Measurements from ENCODE around the gene LRRTM4.
"Not testable (repeated sequence)": the region's sequence is repeated elsewhere in the genome, so short reads cannot be mapped to it uniquely, and the experiment has no call there.

Gene LRRTM4

DNA sequence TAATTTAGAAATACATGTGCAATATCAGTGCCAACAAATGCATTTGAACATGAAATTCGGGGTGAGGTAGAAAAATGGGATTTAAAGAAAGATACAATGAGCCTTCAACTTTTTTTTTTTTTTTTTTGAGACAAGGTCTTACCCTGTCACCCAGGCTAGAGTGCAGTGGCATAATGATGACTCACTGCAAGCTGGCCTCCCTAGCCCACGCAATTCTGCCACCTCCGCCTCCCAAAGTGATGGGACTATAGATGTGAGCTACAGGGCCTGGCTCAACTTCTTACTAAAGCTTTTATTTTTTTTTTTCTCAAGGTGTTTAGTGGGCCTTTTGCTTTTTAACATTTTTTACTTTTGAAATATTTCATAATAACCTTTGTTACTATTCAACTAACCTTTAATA, 365.6 kb downstream of the LRRTM4 start:
- no peak for DNase-seq

DNA sequence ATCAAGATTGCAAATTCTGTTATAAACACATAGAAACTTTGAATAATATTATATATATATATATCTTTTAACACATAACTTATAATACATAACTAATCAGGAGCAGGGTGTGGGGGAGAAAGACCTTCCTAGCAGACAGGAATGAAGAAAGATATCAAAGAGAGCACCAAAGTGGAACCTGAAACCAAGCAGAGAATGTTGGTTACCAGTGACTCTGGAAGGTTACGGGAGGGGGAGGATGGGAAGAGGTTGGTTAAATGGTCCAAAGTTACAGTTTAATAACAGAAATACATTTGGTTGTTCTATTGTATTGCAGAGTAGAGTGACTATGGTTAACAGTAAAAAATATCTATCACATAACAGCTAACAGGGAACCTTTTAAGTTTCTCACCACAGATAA, 366.7 kb downstream of the LRRTM4 start:
- DNase-seq = no peak

DNA sequence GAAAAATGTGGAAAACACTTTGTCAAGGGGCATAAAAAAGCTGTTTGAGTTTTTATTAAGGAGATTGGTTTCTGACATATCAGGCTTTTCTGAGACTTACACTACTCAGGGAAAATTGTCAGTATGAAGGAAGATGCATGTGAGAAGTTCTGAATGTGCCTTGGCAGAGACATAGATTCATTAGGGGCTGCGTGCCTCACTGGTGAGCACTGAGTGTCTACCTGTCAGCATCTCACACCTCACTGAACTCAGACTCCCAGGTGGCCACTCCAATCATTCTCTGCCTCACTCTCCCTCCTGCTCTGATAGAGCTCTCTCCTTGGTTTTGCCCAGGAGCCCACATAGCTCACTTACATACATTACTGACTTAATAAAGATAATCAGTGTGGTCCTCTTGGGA, 372.6 kb downstream of the LRRTM4 start:
- DNase-seq = no peak

DNA sequence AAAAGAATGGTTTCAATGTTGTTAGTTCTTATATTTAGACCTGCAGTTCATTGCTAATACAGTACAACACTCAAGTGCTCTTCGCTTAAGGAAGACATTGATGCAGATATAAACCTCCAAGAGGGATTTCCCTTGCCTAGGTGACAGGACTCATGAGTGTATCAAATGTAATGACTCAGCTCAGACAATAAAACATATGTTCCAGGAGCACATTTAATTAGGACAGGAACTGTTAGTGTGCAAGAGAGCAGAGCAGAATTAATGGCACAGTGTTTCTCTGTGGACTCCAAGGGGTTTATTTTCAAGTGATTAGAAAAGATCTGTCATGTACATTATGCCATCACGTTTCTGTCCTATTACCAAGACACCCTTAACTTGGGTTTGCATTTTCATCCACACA, 375.0 kb downstream of the LRRTM4 start:
- no peak for DNase-seq

DNA sequence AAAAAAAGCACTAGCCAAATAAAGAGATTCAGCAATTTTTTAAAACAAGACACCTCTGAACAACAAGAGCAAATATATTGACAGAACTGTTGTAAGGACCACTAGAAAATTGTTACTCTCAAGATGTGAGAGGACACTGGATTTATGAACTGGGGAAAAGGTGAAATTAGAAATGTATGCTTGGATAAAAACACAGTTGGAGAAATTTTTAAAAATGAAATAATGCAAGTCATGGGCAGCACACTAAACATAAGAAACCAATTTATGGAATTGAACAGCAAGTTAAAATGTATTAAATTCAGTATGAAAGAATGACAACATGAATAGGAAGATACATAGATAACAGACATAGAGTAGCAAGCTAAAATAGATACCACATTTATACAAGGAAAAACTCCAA, 377.4 kb downstream of the LRRTM4 start:
- no peak for DNase-seq

DNA sequence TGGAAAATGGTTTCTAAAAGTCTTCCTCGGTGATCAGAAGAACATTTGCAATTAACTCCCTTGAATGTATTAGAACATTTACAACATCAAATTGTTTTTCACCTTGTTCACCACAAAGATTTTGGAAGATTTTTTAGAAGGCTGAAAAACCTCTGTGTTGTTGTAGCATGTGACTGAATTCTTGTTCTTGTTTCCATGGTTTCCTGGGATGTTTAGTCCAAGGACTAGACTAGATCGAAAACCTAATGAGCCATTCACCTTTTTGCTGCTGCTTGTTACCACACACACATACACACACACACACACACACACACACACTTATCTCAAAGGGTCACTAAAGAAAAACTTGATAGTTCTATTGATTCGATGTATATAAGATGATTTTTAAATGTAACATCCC, 380.0 kb downstream of the LRRTM4 start:
- DNase-seq = no peak

DNA sequence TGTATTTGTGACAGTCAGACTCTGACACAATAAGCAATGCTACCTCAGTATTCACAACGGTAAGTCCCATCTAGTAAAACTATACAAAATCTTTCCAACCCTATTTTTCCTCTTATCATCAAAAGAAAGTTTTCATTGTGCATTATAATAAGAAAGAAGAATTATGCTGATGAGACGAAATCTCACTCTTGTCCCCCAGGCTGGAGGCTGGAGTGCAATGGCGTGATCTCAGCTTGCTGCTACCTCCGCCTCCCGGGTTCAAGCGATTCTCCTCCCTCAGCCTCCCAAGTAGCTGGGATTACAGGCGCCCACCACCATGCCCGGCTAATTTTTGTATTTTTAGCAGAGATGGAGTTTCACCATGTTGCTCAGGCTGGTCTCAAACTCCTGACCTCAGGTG, 393.7 kb downstream of the LRRTM4 start:
- DNase-seq = not testable (repeated sequence)

DNA sequence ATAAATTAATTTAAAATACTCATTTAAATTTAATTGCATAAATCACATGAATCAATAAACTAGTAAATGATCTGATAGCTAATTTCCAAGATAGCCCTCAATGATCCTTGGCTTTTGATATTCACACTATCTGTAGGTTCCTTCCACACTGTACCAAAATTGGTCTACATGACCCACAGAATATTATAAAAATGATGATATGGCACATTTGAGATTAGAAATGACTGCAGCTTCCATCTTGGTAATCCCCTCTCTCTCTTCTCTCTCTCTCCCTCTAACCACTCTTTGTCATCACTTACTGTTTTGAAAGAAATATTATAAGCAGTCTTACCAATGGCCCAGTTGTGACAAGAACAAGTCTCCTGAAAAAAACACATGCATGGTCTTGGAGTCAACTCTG, 394.8 kb downstream of the LRRTM4 start:
- DNase-seq = no peak

DNA sequence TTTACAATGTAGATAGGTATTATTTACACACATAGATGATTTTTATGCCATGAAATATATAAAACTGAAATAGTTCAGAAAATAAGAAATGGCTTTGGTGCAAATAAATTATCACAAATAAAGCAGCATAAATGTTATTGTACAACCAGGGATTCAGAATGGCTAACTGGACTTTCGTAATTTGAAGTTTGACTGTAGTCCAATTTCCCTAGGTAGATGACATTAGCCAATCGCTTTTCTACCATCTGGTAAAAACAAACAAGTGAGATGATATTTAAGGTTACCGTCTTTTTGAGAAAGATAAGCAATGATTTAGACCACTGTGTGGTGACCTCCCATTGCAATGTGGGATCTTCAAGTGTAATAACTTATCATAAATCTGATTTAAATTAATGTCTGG, 400.7 kb downstream of the LRRTM4 start:
- DNase-seq = no peak

DNA sequence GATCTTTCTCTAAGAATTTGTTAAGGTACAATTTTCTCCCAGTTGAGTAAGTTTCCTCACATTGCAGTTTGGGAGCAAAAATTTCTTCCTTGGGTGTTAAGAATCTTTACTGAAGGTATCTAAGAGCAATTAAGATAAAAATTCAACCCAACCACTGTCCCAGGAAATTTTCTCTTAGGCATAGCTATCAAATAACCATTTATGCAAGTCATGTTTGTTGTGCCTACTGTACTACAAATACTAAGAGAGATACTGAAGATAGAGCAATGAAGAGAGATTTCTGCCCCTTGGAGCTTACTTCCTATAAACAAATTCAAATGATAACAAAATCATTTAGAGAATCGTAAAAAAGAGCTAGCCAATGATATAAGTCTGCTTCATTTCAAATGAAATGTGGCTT, 402.8 kb downstream of the LRRTM4 start:
- no peak for DNase-seq

DNA sequence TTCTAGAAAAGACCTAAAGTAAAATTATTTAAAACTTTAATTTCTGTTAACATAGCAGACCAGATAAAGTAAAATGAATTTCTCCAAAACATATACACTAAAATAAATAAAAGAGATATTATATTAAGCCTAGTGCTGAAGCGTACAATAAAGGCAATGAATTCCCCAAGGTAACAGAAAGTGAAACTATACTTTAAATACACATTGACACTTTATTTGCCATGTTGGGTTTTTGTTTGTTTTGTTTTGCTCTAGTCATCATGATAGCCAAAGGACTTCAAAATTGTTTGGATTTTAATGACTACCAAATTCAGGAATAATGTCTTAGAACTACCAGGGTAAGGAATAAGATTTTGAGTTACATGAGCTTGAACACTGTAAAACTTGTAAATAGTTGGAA, 413.3 kb downstream of the LRRTM4 start:
- no peak for DNase-seq

DNA sequence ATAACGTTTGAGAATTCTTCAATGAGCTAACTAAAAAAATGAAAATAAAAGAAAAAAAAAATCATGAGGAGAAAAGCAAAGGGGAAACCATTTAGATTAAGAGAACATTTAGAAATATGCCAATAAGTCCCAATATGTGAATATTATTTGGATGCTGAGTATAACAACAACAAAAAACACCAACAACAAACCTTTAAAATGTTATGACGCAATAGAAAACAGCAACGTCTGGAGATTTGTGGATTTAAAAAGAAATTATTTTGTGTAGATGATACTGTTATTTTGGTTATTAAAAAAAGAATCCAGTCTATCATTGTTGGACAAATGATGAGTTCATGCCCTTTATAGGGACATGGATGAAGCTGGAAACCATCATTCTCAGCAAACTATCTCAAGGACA, 417.2 kb downstream of the LRRTM4 start:
- DNase-seq = no peak

DNA sequence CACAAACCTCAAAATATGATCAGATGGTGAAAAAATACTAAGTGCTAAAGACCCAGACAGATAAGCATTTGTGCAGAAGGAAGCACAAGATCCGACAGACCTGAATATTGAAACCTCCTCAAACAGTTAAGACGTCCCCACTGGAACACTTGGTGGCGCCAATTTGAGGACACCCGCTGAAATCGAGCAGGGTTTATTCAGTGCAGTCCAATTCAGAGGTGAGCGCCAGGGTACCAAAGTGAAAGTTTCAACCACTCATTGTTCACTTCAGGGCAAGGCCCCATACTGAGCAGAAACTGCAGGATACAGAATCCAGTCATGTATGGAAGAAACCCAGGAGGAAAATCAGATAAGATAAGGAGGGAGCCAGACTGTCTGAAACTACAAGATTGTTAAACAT, 417.6 kb downstream of the LRRTM4 start:
- DNase-seq = no peak

DNA sequence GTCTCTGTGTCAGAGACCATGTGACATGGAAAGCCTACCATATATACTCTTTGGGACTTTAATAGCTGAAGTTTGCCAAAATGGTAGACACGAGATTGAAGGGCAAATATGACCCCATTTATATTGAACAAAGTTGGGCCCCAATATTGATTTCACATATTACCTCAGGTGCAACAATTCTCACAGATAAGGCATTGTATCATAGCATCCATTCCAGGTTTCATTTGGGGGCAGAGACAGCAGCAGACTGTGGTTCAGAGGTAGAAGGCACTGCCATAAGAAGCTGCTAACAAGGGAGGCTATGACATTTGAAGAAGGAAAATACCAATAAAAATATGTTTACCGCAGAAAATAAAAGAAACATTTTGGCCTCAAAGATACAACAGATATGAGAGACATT, 419.2 kb downstream of the LRRTM4 start:
- DNase-seq = no peak

DNA sequence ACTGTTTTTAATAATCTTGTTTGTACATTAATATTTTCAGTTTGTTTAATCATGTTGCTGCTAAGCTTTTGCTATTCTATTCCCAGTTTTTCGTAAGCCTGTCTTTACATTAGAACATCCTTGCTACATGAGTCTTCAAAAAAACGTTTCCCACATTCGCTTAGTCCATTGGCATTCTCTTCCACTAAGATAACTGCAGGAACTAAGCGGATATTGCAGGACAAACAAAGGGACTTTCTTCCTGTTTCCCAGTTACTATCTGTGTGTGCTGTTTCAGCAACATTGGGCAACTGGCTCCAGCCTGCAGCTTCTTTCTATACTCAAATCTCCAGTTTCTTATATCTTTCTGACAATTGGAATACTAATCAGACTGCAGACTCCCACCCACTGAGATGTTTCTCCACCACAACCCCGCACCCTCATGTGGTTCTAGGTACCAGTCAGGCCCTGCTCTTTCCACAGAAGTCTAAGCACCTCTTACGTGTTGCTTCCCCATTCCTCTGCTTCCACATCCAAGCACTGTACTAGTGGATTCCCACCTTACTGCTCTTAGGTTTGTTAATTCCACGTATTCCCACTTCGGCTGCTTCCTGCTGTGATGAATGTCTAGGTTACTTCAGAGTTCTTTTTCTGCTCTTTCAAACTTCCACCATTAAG, 420.3 kb downstream of the LRRTM4 start:
- DNase-seq = no peak

DNA sequence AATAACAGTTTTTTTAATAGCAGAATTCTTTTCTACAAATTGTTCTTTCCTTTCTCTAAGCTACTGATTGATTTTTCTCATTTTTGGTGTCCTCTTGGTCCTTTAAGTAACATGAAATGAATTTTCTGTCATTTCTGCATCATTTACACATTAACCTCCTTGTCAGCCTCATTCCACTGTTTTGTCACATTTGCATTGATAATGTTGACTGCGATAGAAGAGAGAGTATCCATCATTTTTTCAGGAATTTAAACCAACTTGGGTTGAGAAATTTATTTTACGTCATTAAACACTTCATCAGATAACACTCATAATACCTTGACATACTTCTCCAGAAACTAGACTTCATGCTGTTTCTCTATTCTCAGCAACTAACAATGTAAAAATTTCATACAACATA, 422.2 kb downstream of the LRRTM4 start:
- DNase-seq = no peak

DNA sequence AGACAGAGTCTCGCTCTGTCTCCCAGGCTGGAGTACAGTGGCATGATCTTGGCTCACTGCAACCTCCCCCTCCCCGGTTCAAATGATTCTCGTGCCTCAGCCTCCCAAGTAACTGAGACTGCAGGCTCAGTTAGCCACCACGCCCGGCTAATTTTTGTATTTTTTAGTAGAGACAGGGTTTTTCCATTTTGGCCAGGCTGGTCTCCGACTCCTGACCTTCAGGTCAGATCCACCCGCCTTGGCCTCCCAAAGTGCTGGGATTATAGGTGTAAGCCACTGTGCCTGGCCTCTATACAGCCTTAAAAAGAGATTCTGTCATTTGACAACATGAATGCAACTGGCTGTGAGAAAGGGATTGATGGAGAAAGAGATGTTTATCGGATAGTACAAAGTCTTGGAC, 426.7 kb downstream of the LRRTM4 start:
- DNase-seq = not testable (repeated sequence)

DNA sequence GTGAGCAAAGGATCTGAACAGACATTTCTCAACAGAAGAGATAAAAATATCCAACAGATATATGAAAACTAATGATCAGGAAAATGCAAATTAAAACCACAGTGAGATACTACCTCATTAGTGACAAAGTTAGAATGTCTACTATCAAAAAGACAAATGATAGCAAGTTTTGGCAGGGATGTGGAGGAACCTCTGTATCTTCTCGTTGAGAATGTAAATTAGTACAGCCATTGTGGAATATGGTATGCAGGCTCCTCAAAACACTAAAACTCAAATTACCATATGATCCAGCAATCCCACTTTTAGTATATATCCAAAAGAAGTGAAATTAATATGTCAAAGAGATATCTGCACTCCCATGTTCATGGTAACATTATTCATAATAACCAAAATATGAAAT, 427.1 kb downstream of the LRRTM4 start:
- no peak for DNase-seq

DNA sequence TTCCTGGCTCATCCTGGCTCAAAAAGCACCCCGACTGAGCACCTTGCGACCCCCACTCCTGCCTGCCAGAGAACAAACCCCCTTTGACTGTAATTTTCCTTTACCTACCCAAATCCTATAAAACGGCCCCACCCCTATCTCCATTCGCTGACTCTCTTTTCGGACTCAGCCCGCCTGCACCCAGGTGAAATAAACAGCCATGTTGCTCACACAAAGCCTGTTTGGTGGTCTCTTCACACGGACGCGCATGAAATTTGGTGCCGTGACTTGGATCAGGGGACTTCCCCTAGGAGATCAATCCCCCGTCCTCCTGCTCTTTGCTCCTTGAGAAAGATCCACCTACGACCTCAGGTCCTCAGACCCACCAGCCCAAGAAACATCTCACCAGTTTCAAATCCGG, 433.8 kb downstream of the LRRTM4 start:
- DNase-seq = not testable (repeated sequence)

DNA sequence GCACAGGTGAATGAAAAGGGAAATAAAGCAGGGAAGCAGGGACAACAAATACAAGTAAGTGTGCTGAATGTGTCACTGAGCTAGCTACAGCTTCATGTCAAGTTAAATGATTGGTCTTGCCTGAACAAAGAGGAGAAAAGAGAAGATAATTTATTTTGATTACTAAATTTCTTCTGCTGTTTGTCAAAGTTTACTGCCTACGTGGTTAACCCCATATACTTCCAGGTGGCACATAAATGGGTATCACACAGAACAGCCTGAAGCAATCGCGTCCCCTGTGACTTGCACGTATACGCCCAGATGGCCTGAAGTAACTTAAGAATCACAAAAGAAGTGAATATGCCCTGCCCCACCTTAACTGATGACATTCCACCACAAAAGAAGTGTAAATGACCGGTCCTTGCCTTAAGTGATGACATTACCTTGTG, 434.2 kb downstream of the LRRTM4 start:
- no peak for DNase-seq

DNA sequence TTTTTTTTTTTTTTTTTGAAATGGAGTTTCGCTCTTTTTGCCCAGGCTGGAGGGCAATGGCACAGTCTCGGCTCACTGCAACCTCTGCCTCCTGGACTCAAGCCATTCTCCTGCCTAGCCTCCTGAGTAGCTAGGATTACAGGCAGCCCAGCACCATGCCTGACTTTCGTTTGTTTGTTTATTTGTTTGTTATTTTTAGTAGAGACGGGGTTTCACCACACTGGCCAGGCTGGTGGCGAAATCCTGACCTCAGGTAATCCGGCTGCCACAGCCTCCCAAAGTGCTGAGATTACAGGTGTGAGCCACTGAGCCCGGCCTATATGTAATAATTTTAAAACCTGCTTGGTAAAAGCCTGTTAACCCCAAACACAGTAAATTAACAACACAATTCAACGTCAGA, 435.7 kb downstream of the LRRTM4 start:
- DNase-seq = no peak

DNA sequence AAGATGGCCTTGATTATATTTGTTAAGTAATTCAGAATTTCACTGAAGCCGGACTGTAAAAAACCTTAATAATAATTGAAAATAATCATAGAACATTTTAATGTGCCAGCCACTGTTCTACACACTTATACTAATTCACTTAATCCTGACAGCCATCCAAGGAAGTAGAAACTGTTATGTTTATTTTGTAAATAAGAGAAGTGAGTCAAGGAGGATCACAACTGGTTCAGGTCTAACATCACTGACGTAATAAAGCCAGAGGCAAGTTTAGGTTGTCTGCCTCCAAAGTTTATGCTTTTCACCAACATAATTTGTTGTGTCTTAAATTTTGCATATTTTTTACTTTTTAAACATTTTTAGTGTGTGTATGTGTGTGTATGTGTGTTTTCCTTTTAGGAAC, 436.1 kb downstream of the LRRTM4 start:
- DNase-seq = no peak

DNA sequence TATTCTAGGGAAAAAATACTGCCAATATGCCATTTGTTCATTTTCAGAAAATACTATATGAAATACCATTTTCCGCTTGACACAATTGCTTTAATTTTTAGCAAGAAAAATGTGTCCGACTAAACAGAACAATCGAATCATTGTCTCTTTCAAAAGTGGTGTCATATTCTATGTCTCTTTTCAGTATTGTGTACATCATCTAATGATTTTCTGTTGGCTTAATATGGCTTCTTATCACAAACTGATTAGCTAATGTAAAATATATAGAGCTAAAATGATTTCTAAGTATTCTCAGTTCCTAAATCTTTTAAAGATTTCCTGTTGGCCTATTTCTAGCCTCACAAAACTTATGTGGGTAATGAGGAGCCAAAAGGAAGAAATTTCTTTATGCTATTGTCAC, 436.6 kb downstream of the LRRTM4 start:
- DNase-seq = no peak

DNA sequence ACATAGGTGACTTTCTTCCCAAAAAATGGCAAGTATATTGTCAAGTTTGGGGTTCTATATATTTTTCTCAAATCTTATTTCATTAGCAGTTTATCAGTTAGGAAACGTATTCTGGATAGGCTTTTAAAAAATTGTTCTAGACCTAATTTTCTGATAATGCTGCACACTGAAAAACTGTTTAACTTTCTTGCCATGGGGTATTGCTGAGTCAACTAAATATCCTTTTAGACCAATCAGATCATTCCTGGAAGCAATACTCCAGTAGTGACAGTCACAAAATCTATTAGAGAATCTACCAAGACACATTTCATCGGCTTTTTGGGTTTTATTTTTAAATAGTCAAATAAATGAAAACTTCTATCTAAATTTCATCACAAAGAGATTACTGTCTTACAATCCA, 440.6 kb downstream of the LRRTM4 start:
- DNase-seq = no peak

DNA sequence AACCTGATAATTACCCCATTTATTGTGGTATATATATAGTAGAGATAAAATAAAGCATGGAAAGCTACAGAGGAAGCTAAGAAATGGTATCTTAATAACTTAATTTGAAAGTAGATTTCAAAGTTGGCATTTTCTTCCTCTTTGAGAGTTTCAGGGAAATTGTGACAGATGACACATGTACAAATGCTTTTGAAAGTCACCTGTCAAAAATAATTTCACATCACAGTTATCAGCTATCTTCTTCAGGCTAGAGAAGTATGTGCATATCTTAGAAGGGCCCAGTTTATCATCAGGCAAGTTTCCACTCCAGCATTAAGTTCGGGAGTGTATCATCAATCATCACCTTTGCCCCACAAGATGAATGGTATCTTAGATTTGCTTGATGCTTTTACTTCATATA, 457.9 kb downstream of the LRRTM4 start:
- DNase-seq = no peak

DNA sequence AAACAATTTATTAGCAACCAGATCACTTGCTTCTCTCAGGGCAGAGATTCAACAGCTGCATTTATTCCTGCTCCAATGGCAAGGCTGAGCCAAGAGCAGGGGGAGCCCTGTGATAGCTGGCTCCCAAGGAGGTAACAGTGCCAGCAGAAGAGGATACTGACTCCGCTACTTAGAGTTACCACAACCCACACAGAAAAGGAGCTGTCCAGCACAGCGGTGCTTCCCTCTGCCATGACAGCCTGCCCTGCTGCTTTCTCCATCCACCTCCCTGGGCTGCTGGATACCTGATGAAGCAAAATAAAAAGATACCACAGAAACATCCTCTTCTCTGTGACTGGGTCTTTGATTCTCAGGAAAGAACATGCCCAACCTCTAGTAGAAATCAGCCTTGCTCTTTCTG, 467.2 kb downstream of the LRRTM4 start:
- no peak for DNase-seq
